ENCODE results near the gene RFWD3.

RFWD3 gene

DNA sequence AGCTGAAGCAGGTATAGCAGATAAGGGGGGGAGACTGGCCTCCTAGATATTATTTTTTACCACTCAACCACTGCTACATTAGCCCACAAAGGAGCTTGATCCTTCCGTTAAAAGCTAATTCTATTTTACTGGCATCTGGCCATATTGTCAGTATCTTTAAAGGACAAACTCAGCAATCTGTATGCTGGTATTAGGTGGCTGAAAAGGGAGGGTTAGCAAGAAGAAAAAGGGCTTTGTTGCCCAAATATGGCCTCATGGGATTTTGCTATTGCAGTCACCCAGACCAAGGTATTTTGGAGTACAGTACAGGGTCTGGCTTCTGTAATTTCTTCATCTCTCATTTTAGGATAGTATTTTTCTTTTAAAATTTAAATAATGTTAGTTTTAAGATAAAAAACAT is 14.4 kb downstream of the RFWD3 start:
- no peak for DNase-seq (ENCODE audit: extremely low read depth, insufficient read length)
- Histone ChIP-seq H3K27me3 (replicated peaks; ENCODE audit: control insufficient read depth, insufficient read depth, low read length) (no peaks in the 10 kb centered on the region), H3K4me3 (replicated peaks; ENCODE audit: low read depth, low read length) (no peak overlapping the region), H3K36me3 (ENCODE audit: control insufficient read depth, insufficient read depth, low read length) (peaks cover 17% of the 10 kb centered on the region)
- TF ChIP-seq, protein P1, sequence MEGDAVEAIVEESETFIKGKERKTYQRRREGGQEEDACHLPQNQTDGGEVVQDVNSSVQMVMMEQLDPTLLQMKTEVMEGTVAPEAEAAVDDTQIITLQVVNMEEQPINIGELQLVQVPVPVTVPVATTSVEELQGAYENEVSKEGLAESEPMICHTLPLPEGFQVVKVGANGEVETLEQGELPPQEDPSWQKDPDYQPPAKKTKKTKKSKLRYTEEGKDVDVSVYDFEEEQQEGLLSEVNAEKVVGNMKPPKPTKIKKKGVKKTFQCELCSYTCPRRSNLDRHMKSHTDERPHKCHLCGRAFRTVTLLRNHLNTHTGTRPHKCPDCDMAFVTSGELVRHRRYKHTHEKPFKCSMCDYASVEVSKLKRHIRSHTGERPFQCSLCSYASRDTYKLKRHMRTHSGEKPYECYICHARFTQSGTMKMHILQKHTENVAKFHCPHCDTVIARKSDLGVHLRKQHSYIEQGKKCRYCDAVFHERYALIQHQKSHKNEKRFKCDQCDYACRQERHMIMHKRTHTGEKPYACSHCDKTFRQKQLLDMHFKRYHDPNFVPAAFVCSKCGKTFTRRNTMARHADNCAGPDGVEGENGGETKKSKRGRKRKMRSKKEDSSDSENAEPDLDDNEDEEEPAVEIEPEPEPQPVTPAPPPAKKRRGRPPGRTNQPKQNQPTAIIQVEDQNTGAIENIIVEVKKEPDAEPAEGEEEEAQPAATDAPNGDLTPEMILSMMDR (IDR thresholded peaks at IDR 0.05; ENCODE audit: insufficient read depth, low read length, poor library complexity, severe bottlenecking): no peak

DNA sequence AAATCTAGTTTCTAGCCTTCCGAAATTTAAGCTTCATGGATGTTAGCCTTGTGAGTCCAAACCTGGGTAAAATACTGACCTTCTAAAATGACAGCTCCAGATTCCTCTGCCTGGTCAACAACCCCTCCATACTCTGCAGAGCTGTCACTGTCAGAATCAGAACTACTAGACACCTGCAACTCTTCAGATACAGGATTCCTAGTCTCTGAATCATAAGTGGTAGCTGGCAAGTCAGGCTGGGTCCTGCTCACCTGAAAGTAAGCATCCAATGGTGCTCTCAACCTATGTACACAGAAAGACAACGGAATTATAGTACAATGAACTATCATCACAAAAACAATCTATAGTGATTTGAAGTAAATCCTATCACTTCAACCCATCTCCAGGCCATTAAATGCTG is 14.8 kb downstream of the RFWD3 start:
- Histone ChIP-seq H3K4me3 (replicated peaks; ENCODE audit: low read depth, low read length) (no peak overlapping the region), H3K27me3 (replicated peaks; ENCODE audit: control insufficient read depth, insufficient read depth, low read length) (no peaks in the 10 kb centered on the region), H3K36me3 (ENCODE audit: control insufficient read depth, insufficient read depth, low read length) (peaks cover 17% of the 10 kb centered on the region)
- TF ChIP-seq, protein P1 (IDR thresholded peaks at IDR 0.05; ENCODE audit: insufficient read depth, low read length, poor library complexity, severe bottlenecking): no peak
- no peak for DNase-seq (ENCODE audit: extremely low read depth, insufficient read length)

DNA sequence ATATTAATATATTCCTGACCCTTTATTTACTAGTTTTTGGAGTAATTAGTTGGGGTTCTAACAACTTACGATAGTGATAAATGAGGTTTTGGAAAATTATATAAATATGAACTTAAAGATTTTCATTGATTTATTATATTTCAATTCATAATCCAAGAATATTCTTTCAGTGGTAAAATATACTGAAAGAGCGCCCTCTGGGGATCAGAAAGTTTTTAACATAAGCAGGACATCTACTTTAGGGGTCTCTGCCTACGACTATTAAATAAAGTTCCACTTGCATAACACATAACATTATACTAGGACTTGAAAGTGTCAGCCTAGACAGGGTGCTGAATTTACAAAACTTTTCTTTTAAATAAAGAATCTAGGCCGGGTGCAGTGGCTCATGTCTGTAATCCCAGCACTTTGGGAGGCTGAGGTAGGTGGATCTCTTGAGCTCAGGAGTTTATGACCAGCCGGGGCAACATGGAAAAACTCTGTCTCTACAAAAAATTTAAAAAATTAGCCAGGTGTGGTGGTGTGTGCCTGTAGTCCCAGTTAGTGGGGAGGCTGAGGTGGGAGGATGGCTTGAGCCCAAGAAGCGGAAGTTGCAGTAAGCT is 15.6 kb downstream of the RFWD3 start:
- no peak overlapping the region for H3K4me3 ChIP-seq (replicated peaks; ENCODE audit: low read depth, low read length)
- TF ChIP-seq, protein P1 (IDR thresholded peaks at IDR 0.05; ENCODE audit: insufficient read depth, low read length, poor library complexity, severe bottlenecking): peak; percentile 45
- no peaks in the 10 kb centered on the region for H3K27me3 ChIP-seq (replicated peaks; ENCODE audit: control insufficient read depth, insufficient read depth, low read length)
- no peak for DNase-seq (ENCODE audit: extremely low read depth, insufficient read length)
- H3K36me3 ChIP-seq (ENCODE audit: control insufficient read depth, insufficient read depth, low read length): peaks cover 17% of the 10 kb centered on the region

DNA sequence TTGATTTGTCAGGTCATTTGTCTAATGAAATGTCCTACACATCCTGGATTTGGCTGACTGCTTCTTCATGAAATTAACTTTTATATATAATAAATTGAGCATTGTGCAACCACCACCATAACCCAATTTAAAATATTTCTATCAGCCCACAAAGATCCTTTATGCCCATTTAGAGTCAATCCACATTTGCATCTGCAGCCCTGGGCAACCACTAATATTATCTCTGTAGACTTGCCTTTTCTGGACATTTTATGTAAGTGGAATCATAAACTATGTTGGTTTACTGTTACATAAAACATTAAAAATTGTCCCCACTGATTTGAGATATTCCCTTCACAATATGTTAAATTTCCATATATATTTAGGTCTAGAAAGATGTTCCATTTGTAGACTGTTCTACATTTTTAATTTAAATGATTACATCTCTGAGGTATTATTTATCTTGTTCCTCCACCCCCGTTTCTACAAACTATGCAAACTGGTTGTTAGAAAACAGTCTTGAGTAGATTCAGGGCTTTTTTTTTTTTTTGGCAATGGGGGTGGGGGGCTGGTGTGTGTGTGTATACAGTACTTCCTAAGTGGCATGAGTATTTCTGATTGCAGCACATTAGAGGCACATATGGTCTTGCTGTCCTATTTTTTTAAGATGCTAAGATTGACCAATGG is 16.7 kb downstream of the RFWD3 start:
- TF ChIP-seq, protein P1 (IDR thresholded peaks at IDR 0.05; ENCODE audit: insufficient read depth, low read length, poor library complexity, severe bottlenecking): no peak
- Histone ChIP-seq H3K4me3 (replicated peaks; ENCODE audit: low read depth, low read length) (no peak overlapping the region), H3K27me3 (replicated peaks; ENCODE audit: control insufficient read depth, insufficient read depth, low read length) (no peaks in the 10 kb centered on the region), H3K36me3 (ENCODE audit: control insufficient read depth, insufficient read depth, low read length) (peaks cover 18% of the 10 kb centered on the region)
- no peak for DNase-seq (ENCODE audit: extremely low read depth, insufficient read length)

DNA sequence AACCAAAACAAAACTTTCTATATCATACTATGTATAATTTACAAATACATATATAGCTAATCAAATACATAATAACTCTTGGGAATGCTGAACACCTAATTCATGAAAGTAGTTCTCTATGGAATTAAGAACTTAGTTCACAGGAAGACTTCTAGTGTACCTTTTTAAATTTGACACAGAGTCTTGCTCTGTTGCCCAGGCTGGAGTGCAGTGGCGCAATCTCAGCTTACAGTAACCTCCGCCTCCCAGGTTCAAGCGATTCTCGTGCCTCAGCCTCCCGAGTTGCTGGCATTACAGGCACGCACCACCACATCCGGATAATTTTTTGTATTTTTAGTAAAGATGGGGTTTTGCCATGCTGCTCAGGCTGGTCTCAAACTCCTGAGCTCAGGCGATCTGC is 24.7 kb downstream of the RFWD3 start:
- no peaks in the 10 kb centered on the region for H3K27me3 ChIP-seq (replicated peaks; ENCODE audit: control insufficient read depth, insufficient read depth, low read length)
- H3K4me3 ChIP-seq (replicated peaks; ENCODE audit: low read depth, low read length): no peak overlapping the region
- peaks cover 9% of the 10 kb centered on the region for H3K36me3 ChIP-seq (ENCODE audit: control insufficient read depth, insufficient read depth, low read length)
- TF ChIP-seq, protein P1 (IDR thresholded peaks at IDR 0.05; ENCODE audit: insufficient read depth, low read length, poor library complexity, severe bottlenecking): no peak
- DNase-seq (ENCODE audit: extremely low read depth, insufficient read length): no peak

Measured in GM06990 (cell line).